ENCODE results near the gene ERVFRD-1. TPM values are rescaled to one million over a fixed set of nuclear protein-coding genes. Genes with fewer than 3 reads are reported as not detected.

Gene ERVFRD-1
- total RNA-seq, 1 experiment from 2014 or later = not detected

- TF ChIP-seq PREB (CRISPR knock-in tag; IDR thresholded peaks at IDR 0.05; ENCODE audit: borderline replicate concordance) (no peak), EMX1 (CRISPR knock-in tag; IDR thresholded peaks at IDR 0.05) (no peak), GABPB1 (CRISPR knock-in tag; IDR thresholded peaks at IDR 0.05) (no peak), ZSCAN18 (CRISPR knock-in tag; IDR thresholded peaks at IDR 0.05) (no peak), GTF2I (CRISPR knock-in tag; conservative IDR thresholded peaks at IDR 0.05) (no peak), SMAD3 (CRISPR knock-in tag; IDR thresholded peaks at IDR 0.05; ENCODE audit: borderline replicate concordance) (no peak), ZNF281 (CRISPR knock-in tag; IDR thresholded peaks at IDR 0.05) (no peak), IRF2 (CRISPR knock-in tag; IDR thresholded peaks at IDR 0.05; ENCODE audit: borderline replicate concordance, low read depth) (no peak), AFF4 (CRISPR knock-in tag; IDR thresholded peaks at IDR 0.05; ENCODE audit: borderline replicate concordance) (no peak), SMAD4 (CRISPR knock-in tag; IDR thresholded peaks at IDR 0.05) (no peak), FOXP1 (CRISPR knock-in tag; IDR thresholded peaks at IDR 0.05; ENCODE audit: borderline replicate concordance) (no peak)
These were observed 378 bp upstream of the ERVFRD-1 start (continued) for GRCh38 chr6:11111769-11112437.

GRCh38 chr6:11108726-11109125 is 2.8 kb downstream of the ERVFRD-1 start:
- no peaks in the 10 kb centered on the region for H3K36me3 Mint-ChIP-seq
- no peaks in the 10 kb centered on the region for H3K9me3 Mint-ChIP-seq
- peaks cover 51% of the 10 kb centered on the region for H3K4me1 Mint-ChIP-seq
- POLR2A ChIA-PET = no interaction called here
- CTCF ChIA-PET = interaction anchor here (0.6 to 1.7 kb wide), 2 partner anchors 15 to 388 kb away, joined by 3 to 4 read pairs; partner anchors contain the start of gene SMIM13
- no peak overlapping the region for H3K4me3 Mint-ChIP-seq
- no peak overlapping the region for H3K27ac Mint-ChIP-seq
- ATAC-seq (no peak), DNase-seq (ENCODE audit: low spot score) (no peak)
- no peaks in the 10 kb centered on the region for H3K27me3 Mint-ChIP-seq (ENCODE audit: low read depth)
- TF ChIP-seq TEAD4 (CRISPR knock-in tag; IDR thresholded peaks at IDR 0.05) (no peak), USF1 (CRISPR knock-in tag; IDR thresholded peaks at IDR 0.05) (no peak)

All from WTC11 (cell line).